H9 (cell line): ENCODE data around the gene RNF213. TPM values are rescaled to one million over a fixed set of nuclear protein-coding genes. Genes with fewer than 3 reads are reported as not detected.

Experiments
- DNase-seq: peaks from one replicate; pipeline ENCODE4 v3.0.0-alpha.2; 2017
- H2AFZ ChIP-seq: one replicate; pipeline ENCODE4 v1.6.1; 2013; ENCODE audit warnings: mild to moderate bottlenecking, low read length, control low read depth, moderate library complexity
- H2AK5ac ChIP-seq: 2 replicates; pipeline ENCODE4 v1.6.1; 2013; ENCODE audit warnings: low read length, control low read depth, mixed read lengths; ENCODE audit not compliant: insufficient read length
- H2BK120ac ChIP-seq: one replicate; pipeline ENCODE4 v1.6.1; 2013; ENCODE audit warnings: low read depth, mild to moderate bottlenecking, low read length, control low read depth, inconsistent platforms; ENCODE audit not compliant: poor library complexity, severe bottlenecking
- H2BK12ac ChIP-seq: 2 replicates; pipeline ENCODE4 v1.6.1; 2013; ENCODE audit warnings: low read length, control low read depth, mixed read lengths, low read depth; ENCODE audit not compliant: insufficient read length
- H2BK15ac ChIP-seq: 2 replicates; pipeline ENCODE4 v1.6.1; 2013; ENCODE audit warnings: low read depth, low read length, control low read depth
- H2BK20ac ChIP-seq: one replicate; pipeline ENCODE4 v1.6.1; 2013; ENCODE audit warnings: low read depth, mild to moderate bottlenecking, low read length, control low read depth, inconsistent platforms; ENCODE audit not compliant: poor library complexity, severe bottlenecking
- H2BK5ac ChIP-seq: 2 replicates; pipeline ENCODE4 v1.6.1; 2013; ENCODE audit warnings: low read length, control low read depth, mixed read lengths; ENCODE audit not compliant: insufficient read length
- H3K14ac ChIP-seq: 2 replicates; pipeline ENCODE4 v1.6.1; 2013; ENCODE audit warnings: low read length, control low read depth; ENCODE audit not compliant: insufficient read depth
- H3K18ac ChIP-seq: 2 replicates; pipeline ENCODE4 v1.6.1; 2013; ENCODE audit warnings: low read depth, mild to moderate bottlenecking, mixed read lengths, low read length, control low read depth; ENCODE audit not compliant: insufficient read length
- H3K23ac ChIP-seq: 2 replicates; pipeline ENCODE4 v1.6.1; 2013; ENCODE audit warnings: low read length, control low read depth, mixed read lengths, low read depth; ENCODE audit not compliant: insufficient read length
- H3K23me2 ChIP-seq: 2 replicates; pipeline ENCODE4 v1.6.1; 2013; ENCODE audit warnings: low read depth, mild to moderate bottlenecking, mixed read lengths, low read length, control low read depth; ENCODE audit not compliant: insufficient read length, poor library complexity, severe bottlenecking
- H3K27ac ChIP-seq: 2 replicates; pipeline ENCODE4 v1.5.1; 2013; ENCODE audit warnings: low read length, control low read depth, mixed read lengths, low read depth; ENCODE audit not compliant: insufficient read length
- H3K27me3 ChIP-seq: 2 replicates; pipeline ENCODE4 v1.6.1; 2013; ENCODE audit warnings: low read length, control low read depth, inconsistent platforms; ENCODE audit not compliant: insufficient read depth
- H3K4ac ChIP-seq: 2 replicates; pipeline ENCODE4 v1.6.1; 2013; ENCODE audit warnings: low read depth, mild to moderate bottlenecking, control low read depth, inconsistent platforms, low read length, moderate library complexity
- H3K4me1 ChIP-seq: 2 replicates; pipeline ENCODE4 v1.6.1; 2013; ENCODE audit warnings: low read length, control low read depth, inconsistent platforms; ENCODE audit not compliant: insufficient read depth
- H3K4me2 ChIP-seq: 2 replicates; pipeline ENCODE4 v1.6.1; 2013; ENCODE audit warnings: low read length, control low read depth, mixed read lengths; ENCODE audit not compliant: insufficient read length, insufficient read depth
- H3K56ac ChIP-seq: 2 replicates; pipeline ENCODE4 v1.6.1; 2013; ENCODE audit warnings: low read depth, mild to moderate bottlenecking, mixed read lengths, low read length, control low read depth; ENCODE audit not compliant: insufficient read length
- H3K79me1 ChIP-seq: 2 replicates; pipeline ENCODE4 v1.6.1; 2013; ENCODE audit warnings: low read depth, mild to moderate bottlenecking, moderate library complexity, low read length, control low read depth, inconsistent platforms; ENCODE audit not compliant: insufficient read depth, poor library complexity, severe bottlenecking
- H3K79me2 ChIP-seq: 2 replicates; pipeline ENCODE4 v1.6.1; 2013; ENCODE audit warnings: low read length, control low read depth, inconsistent platforms; ENCODE audit not compliant: insufficient read depth
- H3K9ac ChIP-seq: 2 replicates; pipeline ENCODE4 v1.6.1; 2013; ENCODE audit warnings: low read length, control low read depth, mixed read lengths; ENCODE audit not compliant: insufficient read length; ENCODE audit errors: extremely low read depth
- H3K9me3 ChIP-seq: one replicate; pipeline ENCODE4 v1.6.1; 2013; ENCODE audit warnings: low read depth, low read length, inconsistent platforms; ENCODE audit not compliant: control insufficient read depth
- H3T11ph ChIP-seq: one replicate; pipeline ENCODE4 v1.6.1; 2013; ENCODE audit warnings: mild to moderate bottlenecking, low read length, control low read depth, inconsistent platforms
- H4K20me1 ChIP-seq: one replicate; pipeline ENCODE4 v1.6.1; 2013; ENCODE audit not compliant: control insufficient read depth, insufficient read length, insufficient read depth
- H4K5ac ChIP-seq: 2 replicates; pipeline ENCODE4 v1.6.1; 2013; ENCODE audit warnings: low read depth, mild to moderate bottlenecking, mixed read lengths, low read length, control low read depth; ENCODE audit not compliant: insufficient read length
- H4K8ac ChIP-seq: replicated peaks from 2 replicates; pipeline ENCODE4 v1.6.1; 2013; ENCODE audit warnings: low read length, control low read depth, mixed read lengths, low read depth; ENCODE audit not compliant: insufficient read length
- H4K91ac ChIP-seq: 2 replicates; pipeline ENCODE4 v1.6.1; 2013; ENCODE audit warnings: low read depth, mild to moderate bottlenecking, moderate library complexity, mixed read lengths, low read length, control low read depth; ENCODE audit not compliant: insufficient read length
- H3K27ac Mint-ChIP-seq, 3 experiments: 2 replicates in 2 of 3; 3 replicates in 1 of 3; pipeline ENCODE4 v1.8.0; 2020 to 2021; ENCODE audit warnings: mixed read lengths in 3 of 3, mild to moderate bottlenecking in 1 of 3, moderate library complexity in 1 of 3
- H3K27me3 Mint-ChIP-seq: 2 replicates; pipeline ENCODE4 v1.8.0; 2021; ENCODE audit warnings: low read depth, mild to moderate bottlenecking, moderate library complexity, mixed read lengths
- H3K36me3 Mint-ChIP-seq, 3 experiments: 2 replicates in 2 of 3; 3 replicates in 1 of 3; pipeline ENCODE4 v1.8.0; 2020 to 2021; ENCODE audit warnings: low read depth in 3 of 3, mixed read lengths in 3 of 3; ENCODE audit not compliant: insufficient read depth in 1 of 3
- H3K4me1 Mint-ChIP-seq, 2 experiments: 2 replicates each; pipeline ENCODE4 v1.8.0; 2020; ENCODE audit warnings: mixed read lengths in 2 of 2
- H3K4me3 Mint-ChIP-seq, 2 experiments: 2 replicates in 1 of 2; 3 replicates in 1 of 2; pipeline ENCODE4 v1.8.0; 2020 to 2021; ENCODE audit warnings: mild to moderate bottlenecking in 2 of 2, mixed read lengths in 2 of 2, moderate library complexity in 1 of 2
- H3K9me3 Mint-ChIP-seq, 2 experiments: 2 replicates in 1 of 2; 3 replicates in 1 of 2; pipeline ENCODE4 v1.8.0; 2020; ENCODE audit warnings: mild to moderate bottlenecking in 2 of 2, mixed read lengths in 2 of 2, moderate library complexity in 1 of 2
- WGBS: extraction: QIAGEN DNeasy Blood & Tissue Kit; methylation state at CpG from one replicate; pipeline ENCODE4 v1.1.7; 2013; ENCODE audit warnings: missing lambda C conversion rate, low lambda C conversion rate, mixed read lengths; ENCODE audit not compliant: insufficient read length; ENCODE audit errors: extremely low coverage; 5-methylcytosine and 5-hydroxymethylcytosine counted together
- total RNA-seq: library from RNA; stranded (reverse); gene quantifications from 2 replicates; pipeline ENCODE4 v1.2.1, GENCODE V29; 2021
- TF ChIP-seq, protein P1 (sequence below): fragments of 200-600 bp; sonication (generic); conservative IDR thresholded peaks from 3 replicates; pipeline ENCODE4 v1.8.0; 2021; ENCODE audit warnings: antibody characterized with exemption, mild to moderate bottlenecking

Gene RNF213
- total RNA-seq, 1 experiment from 2014 or later, result 34.3 TPM

DNA sequence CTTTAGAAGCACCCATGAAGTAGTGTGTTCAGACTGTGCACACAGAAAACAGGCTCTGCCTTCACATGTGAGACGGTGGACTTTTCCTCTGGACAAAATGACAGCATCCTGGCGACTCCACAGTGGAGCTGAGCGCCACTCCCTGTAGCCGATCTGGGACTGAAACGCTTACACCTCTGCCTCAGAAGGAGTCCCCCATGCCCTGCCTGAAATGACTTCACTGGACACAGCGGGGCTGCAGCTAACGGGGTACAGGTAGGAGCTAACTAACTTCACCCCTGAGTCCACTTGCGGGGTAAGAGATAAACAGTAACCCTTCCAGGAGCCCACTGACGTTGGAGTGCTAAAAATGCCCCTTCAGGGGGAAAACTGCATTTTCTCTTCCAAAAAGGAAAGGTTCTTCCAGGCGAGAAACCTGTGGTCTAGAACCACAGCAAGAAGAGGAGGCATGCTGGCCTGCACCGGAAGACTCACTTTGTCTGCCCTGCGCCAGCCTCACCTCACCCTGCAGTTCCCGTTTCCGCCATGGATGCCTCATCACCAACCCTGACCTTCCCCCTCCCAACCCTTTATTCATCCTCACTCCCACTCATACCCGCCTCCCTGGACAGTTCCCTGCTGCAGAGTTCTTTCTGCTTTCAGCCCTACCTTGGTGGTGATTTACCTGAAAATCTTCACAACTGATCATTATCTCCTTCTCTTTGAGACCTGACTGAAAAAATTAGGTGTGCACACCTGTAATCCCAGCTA, 134.9 kb downstream of the RNF213 start:
- TF ChIP-seq, protein P1, sequence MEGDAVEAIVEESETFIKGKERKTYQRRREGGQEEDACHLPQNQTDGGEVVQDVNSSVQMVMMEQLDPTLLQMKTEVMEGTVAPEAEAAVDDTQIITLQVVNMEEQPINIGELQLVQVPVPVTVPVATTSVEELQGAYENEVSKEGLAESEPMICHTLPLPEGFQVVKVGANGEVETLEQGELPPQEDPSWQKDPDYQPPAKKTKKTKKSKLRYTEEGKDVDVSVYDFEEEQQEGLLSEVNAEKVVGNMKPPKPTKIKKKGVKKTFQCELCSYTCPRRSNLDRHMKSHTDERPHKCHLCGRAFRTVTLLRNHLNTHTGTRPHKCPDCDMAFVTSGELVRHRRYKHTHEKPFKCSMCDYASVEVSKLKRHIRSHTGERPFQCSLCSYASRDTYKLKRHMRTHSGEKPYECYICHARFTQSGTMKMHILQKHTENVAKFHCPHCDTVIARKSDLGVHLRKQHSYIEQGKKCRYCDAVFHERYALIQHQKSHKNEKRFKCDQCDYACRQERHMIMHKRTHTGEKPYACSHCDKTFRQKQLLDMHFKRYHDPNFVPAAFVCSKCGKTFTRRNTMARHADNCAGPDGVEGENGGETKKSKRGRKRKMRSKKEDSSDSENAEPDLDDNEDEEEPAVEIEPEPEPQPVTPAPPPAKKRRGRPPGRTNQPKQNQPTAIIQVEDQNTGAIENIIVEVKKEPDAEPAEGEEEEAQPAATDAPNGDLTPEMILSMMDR, result no peak
- Histone ChIP-seq H3K14ac (no peak overlapping the region), H3K4me2 (no peak overlapping the region), H4K91ac (no peak overlapping the region), H2BK12ac (no peak overlapping the region), H2BK20ac (no peak overlapping the region), H3K56ac (no peak overlapping the region), H3K79me2 (no peaks in the 10 kb centered on the region), H2AK5ac (no peak overlapping the region), H2BK5ac (no peak overlapping the region), H3K9me3 (no peaks in the 10 kb centered on the region), H3K27me3 (no peaks in the 10 kb centered on the region), H3K79me1 (no peaks in the 10 kb centered on the region), H3K27ac (no peak overlapping the region), H2BK120ac (no peak overlapping the region), H3K4me1 (no peaks in the 10 kb centered on the region), H3K23ac (no peak overlapping the region), H4K5ac (no peak overlapping the region), H3K23me2 (no peaks in the 10 kb centered on the region), H2BK15ac (no peak overlapping the region), H3T11ph (no peak overlapping the region), H3K4ac (no peak overlapping the region), H4K8ac (no peak overlapping the region), H3K9ac (no peak overlapping the region), H2AFZ (no peak overlapping the region), H3K18ac (no peak overlapping the region), H4K20me1 (no peaks in the 10 kb centered on the region)
- H3K9me3 Mint-ChIP-seq, result no peaks in the 10 kb centered on the region
- H3K4me3 Mint-ChIP-seq, result no peak overlapping the region
- H3K4me1 Mint-ChIP-seq, result peaks cover 28 to 45% of the 10 kb centered on the region in 2 experiments
- WGBS, result no CpG with 5 or more reads among the region's 15 CpGs
- no peak overlapping the region for H3K27ac Mint-ChIP-seq
- peak; percentile 59 for DNase-seq
- peaks cover 3% of the 10 kb centered on the region for H3K27me3 Mint-ChIP-seq
- H3K36me3 Mint-ChIP-seq, result peaks cover 0 to 26% (median 10%) of the 10 kb centered on the region in 3 experiments; a peak in 4 of 7 replicates
